K562 (cell line): ENCODE results near the gene HNRNPK. TPM values are rescaled to one million over a fixed set of nuclear protein-coding genes. Genes with fewer than 3 reads are reported as not detected.

Experiments used
- ATAC-seq: fragments of 200-7000 bp; cut with Tn5 transposase; 3 replicates; pipeline ENCODE4 v1.9.1; 2020; ENCODE audit warnings: moderate library complexity
- BruUV-seq: library from RNA; stranded (reverse); fragments of 400-500 nt; replicated peaks from 2 replicates; lab custom pipeline; 2021; lab: Mats Ljungman, UMichigan
- CTCF ChIA-PET: fragments of 300-600 bp; formaldehyde crosslinking; extraction: SDS; loops from one replicate; lab custom pipeline; 2021; ENCODE audit warnings: low intra/inter-chr PET ratio; lab: Yijun Ruan, JAX
- POLR2A ChIA-PET: fragments of 300-600, 350-650 bp; sonication (Branson Sonifier 250); formaldehyde crosslinking; extraction: SDS; loops from one replicate; lab custom pipeline; 2021; ENCODE audit warnings: antibody characterized with exemption, inconsistent platforms; lab: Yijun Ruan, JAX
- DNase-seq, 4 experiments: peaks; one replicate each; pipeline versions ENCODE4 v3.0.0 to v3.0.0-alpha.2; 2011 to 2018; ENCODE audit warnings: low spot score in 3 of 4, mixed read lengths in 3 of 4; ENCODE audit errors: extremely low read depth in 1 of 4
- FAIRE-seq: peaks from 2 replicates; lab custom pipeline; 2011; peaks lifted over from hg19 to GRCh38; lab: Jason Lieb, UNC
- H2AFZ ChIP-seq: 2 replicates; pipeline ENCODE4 v1.6.0; 2011; ENCODE audit warnings: low read depth, low read length, control low read depth, inconsistent platforms
- H3K27ac ChIP-seq: fragments of 200-600 bp; 3 replicates; pipeline ENCODE4 v1.8.0; 2011; ENCODE audit warnings: low read depth, mild to moderate bottlenecking, control low read depth, inconsistent platforms, low read length, moderate library complexity, mixed read lengths; ENCODE audit errors: extremely low read depth
- H3K27me3 ChIP-seq, 2 experiments: fragments of 300-600 bp in 1 of 2; 2 replicates in 1 of 2; 3 replicates in 1 of 2; pipeline versions ENCODE4 v1.6.0 to v1.8.0; 2011; ENCODE audit warnings: inconsistent platforms in 2 of 2, low read length in 2 of 2, mild to moderate bottlenecking in 1 of 2, mixed read lengths in 1 of 2, moderate library complexity in 1 of 2; ENCODE audit not compliant: control insufficient read depth in 2 of 2, insufficient read depth in 2 of 2
- H3K36me3 ChIP-seq: fragments of 300-600 bp; 3 replicates; pipeline ENCODE4 v1.8.0; 2011; ENCODE audit warnings: mild to moderate bottlenecking, low read length, inconsistent platforms; ENCODE audit not compliant: control insufficient read depth, insufficient read depth
- H3K4me1 ChIP-seq, 2 experiments: fragments of 200-600 bp in 1 of 2; replicated peaks in 1 of 2; 2 replicates in 1 of 2; 3 replicates in 1 of 2; pipeline versions ENCODE4 v1.5.1 to v1.8.0; 2011; ENCODE audit warnings: inconsistent platforms in 2 of 2, low read length in 2 of 2, mild to moderate bottlenecking in 1 of 2, mixed read lengths in 1 of 2, moderate library complexity in 1 of 2; ENCODE audit not compliant: control insufficient read depth in 2 of 2, insufficient read depth in 2 of 2
- H3K4me2 ChIP-seq: 2 replicates; pipeline ENCODE4 v1.6.1; 2011; ENCODE audit warnings: low read length, control low read depth, inconsistent platforms, mixed read lengths; ENCODE audit not compliant: insufficient read depth
- H3K4me3 ChIP-seq: fragments of 200-600 bp; sonication (generic), shearing (Covaris generic); 2 replicates; pipeline ENCODE4 v1.5.1; 2016; ENCODE audit warnings: control low read depth, inconsistent platforms
- H3K79me2 ChIP-seq: fragments of 200-600 bp; 3 replicates; pipeline ENCODE4 v1.8.0; 2011; ENCODE audit warnings: low read length, inconsistent platforms; ENCODE audit not compliant: control insufficient read depth, insufficient read depth
- H3K9ac ChIP-seq, 2 experiments: 2 replicates each; pipeline versions ENCODE4 v1.6.0 to v1.6.1; 2011; ENCODE audit warnings: low read depth in 2 of 2, low read length in 2 of 2, control low read depth in 1 of 2, inconsistent platforms in 1 of 2, mild to moderate bottlenecking in 1 of 2, mixed read lengths in 1 of 2; ENCODE audit not compliant: insufficient read depth in 1 of 2
- H3K9me1 ChIP-seq: one replicate; pipeline ENCODE4 v1.6.0; 2011; ENCODE audit warnings: inconsistent platforms, mild to moderate bottlenecking, low read length, moderate library complexity; ENCODE audit not compliant: control insufficient read depth, insufficient read depth
- H3K9me3 ChIP-seq: replicated peaks from 2 replicates; pipeline ENCODE4 v1.5.1; 2011; ENCODE audit warnings: low read depth, low read length, inconsistent platforms; ENCODE audit not compliant: control insufficient read depth, insufficient read depth
- H4K20me1 ChIP-seq: replicated peaks from 2 replicates; pipeline ENCODE4 v1.6.1; 2011; ENCODE audit warnings: low read length, inconsistent platforms, mixed read lengths; ENCODE audit not compliant: control insufficient read depth, insufficient read depth
- ARHGAP35 ChIP-seq: fragments of 450-650 bp; IDR thresholded peaks from 2 replicates; pipeline ENCODE4 v1.6.1; 2018; ENCODE audit not compliant: partially characterized antibody
- ELK3 ChIP-seq: fragments of 450-650 bp; formaldehyde crosslinking; IDR thresholded peaks from 2 replicates; pipeline ENCODE4 v1.4.0; 2020; ENCODE audit warnings: mild to moderate bottlenecking
- FOSL1 ChIP-seq: fragments of 200-800 bp; sonication (Bioruptor generic); conservative IDR thresholded peaks from 2 replicates; pipeline ENCODE4 v1.6.1; 2016; ENCODE audit warnings: missing genetic modification characterization, missing compliant biosample characterization
- SRSF7 ChIP-seq: fragments of 200-400 bp; formaldehyde crosslinking; optimal IDR thresholded peaks from 2 replicates; pipeline ENCODE3; 2017; ENCODE audit warnings: mild to moderate bottlenecking, low read depth, low read length
- ZFP36 ChIP-seq: fragments of 150-350 bp; IDR thresholded peaks from 2 replicates; pipeline ENCODE4 v1.6.1; 2018; ENCODE audit warnings: low read length, low read depth; ENCODE audit not compliant: partially characterized antibody
- WGBS: fragments of 100-300 bp; shearing (Covaris generic); methylation state at CpG from one replicate; pipeline ENCODE4 v1.1.6; 2016; ENCODE audit warnings: low coverage, mixed read lengths; ENCODE audit not compliant: insufficient coverage; ENCODE audit errors: missing lambda C conversion rate; 5-methylcytosine and 5-hydroxymethylcytosine counted together
- in situ Hi-C: fragments of 300-500 bp; cut with MboI; formaldehyde crosslinking; loops from 4 replicates; pipeline ENCODE4 v1.15.0; 2018; ENCODE audit warnings: inconsistent platforms, mixed read lengths
- intact Hi-C: fragments of 100-400 bp; cut with micrococcal nuclease; formaldehyde crosslinking; loops from 2 replicates; pipeline ENCODE4 v1.14.2; 2022
- polyA plus RNA-seq, 8 experiments: library from polyadenylated mRNA; depleted of rRNA in 4 of 8; stranded (reverse) in 5 of 8; unstranded in 3 of 8; fragments of >200 nt; fragmentation: Nextera tagmentation in 2 of 8; fragmentation: Illumina TruSeq in 1 of 8; extraction: Ambion mirVana in 2 of 8; extraction: Trizol in 1 of 8; gene quantifications; 2 replicates each; pipeline versions ENCODE4 v1.2.1 to v1.2.3, GENCODE V29; 2011 to 2014; ENCODE audit warnings: inconsistent platforms in 1 of 8, missing spikeins in 1 of 8
- total RNA-seq, 7 experiments: library from RNA; depleted of rRNA in 6 of 7; stranded (reverse); fragments of >200 nt in 6 of 7; fragmentation: Illumina TruSeq in 2 of 7; extraction: Trizol in 2 of 7; gene quantifications; 2 replicates each; pipeline versions ENCODE4 v1.2.1 to v1.2.3, GENCODE V29; 2011 to 2021; ENCODE audit warnings: low replicate concordance in 1 of 7

HNRNPK gene
- total and polyA plus RNA-seq, 9 of the 15 experiments (the other 6 are each of a cell fraction or from before 2014, with no cell fraction given): 224 to 883 (median 618) TPM

DNA sequence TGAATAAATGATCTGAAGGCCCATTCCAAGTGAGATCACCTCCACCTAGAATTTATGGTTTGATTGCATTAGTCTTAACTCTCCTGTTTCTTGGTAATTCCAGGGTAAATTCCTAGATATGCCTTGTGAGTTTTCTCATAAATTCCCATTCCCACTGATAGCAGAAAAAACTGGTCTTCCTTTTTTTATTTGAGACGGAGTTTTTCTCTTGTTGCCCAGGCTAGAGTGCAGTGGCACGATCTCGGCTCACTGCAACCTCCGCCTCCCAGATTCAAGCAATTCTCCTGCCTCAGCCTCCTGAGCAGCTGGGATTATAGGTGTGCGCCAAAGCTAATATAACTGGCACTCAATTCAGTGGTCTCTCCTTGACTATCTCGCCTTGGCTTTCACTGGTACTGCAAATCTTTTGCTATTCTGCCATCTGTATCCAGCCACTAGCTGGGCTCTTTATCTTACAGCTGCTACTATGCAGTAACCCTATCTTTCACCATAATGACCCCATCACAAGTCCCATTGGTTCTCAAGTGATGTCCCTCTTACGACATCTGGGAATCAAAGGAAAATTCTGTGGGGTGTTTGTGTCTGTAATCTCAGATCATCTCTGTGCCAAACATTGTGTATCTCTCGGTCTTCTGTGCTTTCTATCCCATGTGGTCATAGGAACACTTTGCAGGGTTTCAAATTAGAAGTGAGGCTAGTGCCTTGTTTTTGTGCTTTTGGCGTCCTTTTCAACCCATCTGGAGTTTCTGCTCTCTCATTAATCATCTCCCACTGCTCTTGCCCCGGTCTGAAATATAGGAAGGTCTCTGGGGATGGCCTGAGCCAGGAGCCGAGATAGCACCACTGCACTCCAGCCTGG is 14.4 kb downstream of the HNRNPK start (continued):
- 0 out of 2 replicates have a peak, but pooled peaks have one; percentile 25 for TF ChIP-seq ELK3 (CRISPR knock-in tag)
- TF ChIP-seq ARHGAP35: no peak

DNA sequence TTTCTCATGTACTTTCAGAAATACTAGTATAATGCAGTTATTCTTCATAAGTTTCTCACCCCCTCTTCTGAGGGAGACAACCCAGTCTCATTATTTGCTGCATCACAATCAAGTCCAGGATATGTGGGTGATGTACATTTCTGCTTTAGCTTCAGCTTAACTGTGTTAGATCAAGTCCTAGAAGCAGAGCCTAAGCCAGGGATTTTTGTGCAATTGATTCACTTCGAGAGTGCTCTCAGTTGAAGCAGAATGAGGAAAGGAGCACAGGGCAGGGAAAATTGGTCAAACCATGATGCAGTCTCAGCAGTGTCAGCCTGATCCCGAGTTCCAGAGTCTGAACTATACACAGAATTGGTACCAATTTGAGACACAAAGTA is 15.1 kb downstream of the HNRNPK start:
- peak; percentile 43 for ATAC-seq
- BruUV-seq: no TSS peak
- H2AFZ ChIP-seq: no peak overlapping the region
- WGBS: 11% methylated on average over 2 of the region's 2 CpGs
- H3K4me1 ChIP-seq: peaks cover 0 to 4% of the 10 kb centered on the region in 2 experiments; a peak in 3 of 5 replicates
- H3K27ac ChIP-seq: peak overlapping the region; percentile 34; the same call in 2 of the 3 replicates
- H3K36me3 ChIP-seq: peaks cover 32% of the 10 kb centered on the region
- DNase-seq: no peak
- H3K79me2 ChIP-seq: no peaks in the 10 kb centered on the region
- in situ Hi-C loops (no loop called here), intact Hi-C loops (no loop called here)
- no peaks in the 10 kb centered on the region for H3K27me3 ChIP-seq
- no peak overlapping the region for H3K4me2 ChIP-seq
- H3K9me1 ChIP-seq: no peaks in the 10 kb centered on the region
- POLR2A ChIA-PET: interaction anchor here (1.0 to 2.0 kb wide), 4 partner anchors 9 to 16 kb away, joined by 3 to 11 read pairs (median 6); partner anchors contain the start of genes HNRNPK and RMI1
- CTCF ChIA-PET: no interaction called here
- FAIRE-seq: no peak
- TF ChIP-seq SRSF7: no peak
- no peak for TF ChIP-seq FOSL1 (tag)
- TF ChIP-seq ZFP36: no peak
- H3K4me3 ChIP-seq: no peak overlapping the region
- no peaks in the 10 kb centered on the region for H4K20me1 ChIP-seq
- H3K9me3 ChIP-seq: no peaks in the 10 kb centered on the region
- H3K9ac ChIP-seq: no peak overlapping the region
